ENCODE results near the gene SDC4. TPM values are rescaled to one million over a fixed set of nuclear protein-coding genes. Genes with fewer than 3 reads are reported as not detected.
A peak's percentile ranks its signal among the peaks of the same experiment; 100 is the strongest.

Gene SDC4
- total RNA-seq, 4 donors from 2014 or later: 7.9 to 77.9 (median 48.4) TPM

DNA sequence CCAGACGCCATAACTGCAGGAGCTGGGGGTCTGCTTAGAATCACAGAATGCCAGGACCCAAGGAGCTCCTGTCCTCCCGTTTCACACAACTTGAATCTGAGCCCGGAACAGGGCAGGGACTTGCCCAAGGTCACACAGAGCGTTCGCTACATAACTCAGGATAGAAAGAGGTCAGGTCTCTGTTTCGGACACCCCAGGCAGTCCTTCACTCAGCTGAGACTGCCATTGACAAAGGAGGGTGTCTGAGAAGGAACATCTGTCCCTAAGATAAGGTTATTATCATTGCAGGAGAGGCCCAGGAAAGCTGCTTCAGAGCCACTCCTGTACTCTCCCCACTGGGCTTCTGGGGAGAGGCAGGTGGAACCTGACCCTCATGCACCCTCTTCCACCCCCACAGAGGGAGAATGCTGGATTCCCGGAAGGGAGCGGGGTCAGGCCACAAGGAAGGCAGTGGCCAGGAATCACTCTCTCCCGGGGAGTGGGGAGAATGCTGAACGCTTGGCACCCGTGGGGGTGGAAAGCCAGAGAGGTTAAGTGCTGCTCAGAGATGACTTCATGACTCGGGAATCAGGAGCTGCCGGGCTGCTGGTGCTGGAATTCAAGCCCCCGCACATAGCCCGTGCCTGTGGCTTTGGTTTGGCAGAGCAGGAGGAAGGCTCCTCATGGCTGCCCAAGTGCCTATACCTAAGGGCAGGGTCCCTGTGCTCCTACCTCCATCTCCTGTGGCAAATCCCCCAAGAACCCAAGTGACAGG lies 10.7 kb downstream of the SDC4 start:
- TF ChIP-seq POLR2A (IDR thresholded peaks at IDR 0.05): no peak
- TF ChIP-seq, protein P1, sequence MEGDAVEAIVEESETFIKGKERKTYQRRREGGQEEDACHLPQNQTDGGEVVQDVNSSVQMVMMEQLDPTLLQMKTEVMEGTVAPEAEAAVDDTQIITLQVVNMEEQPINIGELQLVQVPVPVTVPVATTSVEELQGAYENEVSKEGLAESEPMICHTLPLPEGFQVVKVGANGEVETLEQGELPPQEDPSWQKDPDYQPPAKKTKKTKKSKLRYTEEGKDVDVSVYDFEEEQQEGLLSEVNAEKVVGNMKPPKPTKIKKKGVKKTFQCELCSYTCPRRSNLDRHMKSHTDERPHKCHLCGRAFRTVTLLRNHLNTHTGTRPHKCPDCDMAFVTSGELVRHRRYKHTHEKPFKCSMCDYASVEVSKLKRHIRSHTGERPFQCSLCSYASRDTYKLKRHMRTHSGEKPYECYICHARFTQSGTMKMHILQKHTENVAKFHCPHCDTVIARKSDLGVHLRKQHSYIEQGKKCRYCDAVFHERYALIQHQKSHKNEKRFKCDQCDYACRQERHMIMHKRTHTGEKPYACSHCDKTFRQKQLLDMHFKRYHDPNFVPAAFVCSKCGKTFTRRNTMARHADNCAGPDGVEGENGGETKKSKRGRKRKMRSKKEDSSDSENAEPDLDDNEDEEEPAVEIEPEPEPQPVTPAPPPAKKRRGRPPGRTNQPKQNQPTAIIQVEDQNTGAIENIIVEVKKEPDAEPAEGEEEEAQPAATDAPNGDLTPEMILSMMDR (IDR thresholded peaks at IDR 0.05): no peak
- no peaks in the 10 kb centered on the region for H3K27me3 ChIP-seq
- H3K9me3 ChIP-seq: no peaks in the 10 kb centered on the region
- H3K27ac ChIP-seq: peak overlapping the region; percentile 91 to 97
- no peak overlapping the region for H3K4me3 ChIP-seq
- DNase-seq: peak; percentile 70 to 80
- H3K36me3 ChIP-seq: no peaks in the 10 kb centered on the region
- intact Hi-C loops (cut with DNase I; ENCODE audit: low total_unique reads): no loop called here
- peaks cover 14 to 16% of the 10 kb centered on the region in 2 donors for H3K4me1 ChIP-seq

DNA sequence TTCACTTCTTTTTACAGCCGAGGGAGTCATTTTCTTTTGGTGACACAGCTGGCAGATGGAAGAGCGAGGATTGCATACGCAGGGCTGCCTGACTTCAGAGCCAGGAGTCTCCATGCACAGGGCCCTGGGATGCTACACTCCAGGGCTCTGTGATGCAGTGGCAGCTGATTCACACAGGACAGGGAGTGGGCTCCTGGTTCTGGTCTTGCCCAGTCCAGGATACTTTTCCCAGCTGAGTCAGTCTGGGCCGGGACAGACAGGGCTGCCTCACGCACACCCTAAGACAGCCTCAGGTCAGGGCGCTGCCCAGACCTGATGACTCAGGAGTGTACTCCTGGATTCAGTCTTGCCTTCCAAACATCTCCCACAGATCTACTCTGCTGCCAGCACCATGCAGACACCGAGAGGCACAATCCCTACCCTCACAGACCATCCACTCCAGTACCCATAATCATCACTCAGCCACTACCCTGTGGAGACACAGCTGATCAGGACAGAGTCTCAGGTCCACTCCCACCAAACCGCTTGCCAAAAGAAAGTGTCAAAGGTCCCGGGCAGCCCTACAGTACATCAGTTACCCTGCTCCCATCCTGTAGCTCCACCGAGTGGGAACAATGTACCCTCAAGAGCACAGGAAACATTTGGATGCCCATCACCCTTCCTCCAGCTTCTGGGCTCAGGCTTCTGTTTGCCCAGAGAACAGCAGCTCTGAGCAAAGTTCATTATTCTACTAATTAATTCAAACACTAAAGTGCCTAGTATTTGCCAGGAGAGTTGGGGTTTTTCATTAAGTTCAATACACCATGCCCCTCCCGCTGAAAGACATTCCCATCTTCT lies 11.5 kb downstream of the SDC4 start:
- Histone ChIP-seq H3K27me3 (no peaks in the 10 kb centered on the region), H3K4me3 (no peak overlapping the region), H3K27ac (peak overlapping the region; percentile 91 to 97), H3K4me1 (peaks cover 13 to 14% of the 10 kb centered on the region in 2 donors), H3K9me3 (no peaks in the 10 kb centered on the region), H3K36me3 (no peaks in the 10 kb centered on the region)
- peak in 1 of 2 donors; percentile 64 for DNase-seq
- intact Hi-C loops (cut with DNase I; ENCODE audit: low total_unique reads): no loop called here
- TF ChIP-seq, protein P1 (IDR thresholded peaks at IDR 0.05): no peak
- no peak for TF ChIP-seq POLR2A (IDR thresholded peaks at IDR 0.05)

DNA sequence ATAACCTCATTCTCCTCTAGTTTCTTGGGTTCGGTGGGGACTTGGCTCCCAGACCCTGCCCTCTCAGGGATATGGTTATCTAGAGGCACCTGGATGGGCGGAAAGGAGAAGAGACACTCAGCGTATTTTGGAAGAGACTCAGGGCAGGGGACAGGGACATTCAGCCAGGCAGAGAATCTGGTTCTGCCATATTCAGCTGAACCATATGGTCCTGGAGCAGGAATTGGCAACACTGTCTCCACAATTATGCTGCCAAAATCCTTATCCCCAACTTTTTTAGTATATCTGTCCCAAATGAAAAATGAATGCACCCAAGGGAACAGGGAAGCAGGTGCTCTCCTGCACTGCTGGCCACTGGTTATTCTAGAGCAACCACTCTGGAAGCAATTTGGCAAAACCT lies 17.7 kb downstream of the SDC4 start:
- TF ChIP-seq, protein P1 (IDR thresholded peaks at IDR 0.05): no peak
- TF ChIP-seq POLR2A (IDR thresholded peaks at IDR 0.05): no peak
- intact Hi-C loops (cut with DNase I; ENCODE audit: low total_unique reads): no loop called here
- Histone ChIP-seq H3K27ac (no peak overlapping the region), H3K27me3 (no peaks in the 10 kb centered on the region), H3K4me3 (no peak overlapping the region), H3K9me3 (no peaks in the 10 kb centered on the region), H3K36me3 (no peaks in the 10 kb centered on the region), H3K4me1 (no peaks in the 10 kb centered on the region)
- DNase-seq: no peak

DNA sequence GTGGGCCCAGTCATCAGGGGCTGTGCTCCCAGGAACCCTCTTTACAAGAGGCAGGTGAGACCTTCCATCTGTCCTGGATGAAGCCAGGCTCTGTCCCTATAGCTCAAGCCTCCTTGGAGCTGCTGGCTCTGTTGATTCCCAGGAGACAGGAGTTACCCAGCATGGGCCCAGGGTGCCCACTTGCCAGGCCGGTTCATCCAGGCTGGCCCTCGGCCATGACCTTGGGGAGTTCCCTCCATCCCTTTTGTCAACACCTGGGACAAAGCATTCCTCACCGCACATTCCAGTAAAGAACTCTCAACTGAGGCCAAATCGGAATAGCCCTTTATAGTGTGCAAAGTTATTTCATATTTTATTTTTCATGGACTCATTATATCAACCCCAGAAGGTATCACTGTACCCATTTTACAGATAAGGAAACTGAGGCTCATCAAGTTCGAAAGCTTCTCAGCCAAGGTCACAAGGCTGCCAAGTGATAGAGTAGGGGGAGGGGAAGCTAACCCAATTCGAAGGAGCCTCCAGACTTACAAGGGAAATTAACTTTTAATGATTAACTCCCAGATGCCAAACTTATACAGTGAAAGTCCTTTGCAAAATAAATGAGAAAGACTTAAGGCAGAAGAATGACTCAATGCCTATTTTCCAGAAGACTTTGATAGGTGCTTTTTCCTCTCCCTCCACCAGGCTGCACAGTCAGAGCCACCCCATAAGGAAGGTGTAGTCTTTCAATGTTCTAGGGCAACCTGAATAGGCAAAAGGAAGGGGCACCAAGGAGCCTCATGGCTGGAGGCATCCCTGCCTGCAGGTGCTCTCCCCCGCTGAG lies 18.5 kb downstream of the SDC4 start:
- H3K4me1 ChIP-seq: no peaks in the 10 kb centered on the region
- TF ChIP-seq POLR2A (IDR thresholded peaks at IDR 0.05): no peak
- TF ChIP-seq, protein P1 (IDR thresholded peaks at IDR 0.05): no peak
- H3K27ac ChIP-seq: no peak overlapping the region
- no peak for DNase-seq
- intact Hi-C loops (cut with DNase I; ENCODE audit: low total_unique reads): no loop called here
- no peaks in the 10 kb centered on the region for H3K9me3 ChIP-seq
- no peak overlapping the region for H3K4me3 ChIP-seq
- H3K36me3 ChIP-seq: no peaks in the 10 kb centered on the region
- no peaks in the 10 kb centered on the region for H3K27me3 ChIP-seq

Measured in uterus (tissue), 4 donors.